ENCODE results near the gene LGALS8.
"Not testable (repeated sequence)": the region's sequence is repeated elsewhere in the genome, so short reads cannot be mapped to it uniquely, and the experiment has no call there.

The LGALS8 gene

DNA sequence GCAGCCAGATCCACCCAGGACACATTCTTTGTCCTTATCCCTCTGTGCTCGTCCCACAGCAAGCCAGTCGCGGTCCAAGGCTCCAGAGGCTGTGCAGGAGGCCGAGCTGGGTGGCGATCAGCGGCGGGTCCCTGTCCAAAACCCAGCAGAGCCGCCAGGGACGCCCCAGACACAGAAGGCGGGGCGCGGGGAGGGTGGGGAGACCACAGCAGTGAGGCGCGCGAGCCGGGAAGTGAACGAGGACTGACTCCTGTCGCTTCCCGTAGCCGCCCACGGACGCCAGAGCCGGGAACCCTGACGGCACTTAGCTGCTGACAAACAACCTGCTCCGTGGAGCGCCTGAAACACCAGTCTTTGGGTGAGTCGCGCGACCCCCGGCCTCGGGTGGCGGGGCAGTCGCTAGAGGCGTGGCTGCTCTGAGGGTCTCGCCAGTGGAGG lies at the start of gene LGALS8:
Gene LGALS8 (plus strand): TSS at position 279 of the 438 bp plus-strand sequence. CDS start 2,089 bp downstream, outside the sequence.
- Mint-ChIP-seq H3K9me3 (no peaks in the 10 kb centered on the region), H3K36me3 (ENCODE audit: low read depth) (peaks cover 34% of the 10 kb centered on the region), H3K27me3 (no peaks in the 10 kb centered on the region), H3K4me3 (peak within 1 kb of the TSS; percentile 93), H3K4me1 (ENCODE audit: low read depth) (peaks cover 32% of the 10 kb centered on the region), H3K27ac (peak within 1 kb of the TSS; percentile 99)
- peak; percentile 92 for DNase-seq

DNA sequence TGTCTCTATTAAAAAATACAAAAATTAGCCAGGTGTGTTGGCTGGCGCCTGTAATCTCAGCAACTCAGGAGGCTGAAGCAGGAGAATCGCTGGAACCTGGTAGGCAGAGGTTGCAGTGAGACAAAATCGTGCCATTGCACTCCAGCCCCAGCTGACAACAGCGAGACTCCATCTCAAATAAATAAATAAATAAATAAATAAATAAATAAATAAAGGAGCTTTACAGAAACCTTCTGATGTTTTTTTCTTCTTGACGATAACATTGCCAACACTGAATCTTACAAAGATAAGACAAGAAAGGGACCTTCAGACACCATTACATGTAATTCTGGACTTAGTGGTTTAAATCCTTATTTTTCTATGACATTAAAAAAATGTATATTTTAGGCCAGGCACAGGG lies 47.8 kb upstream of the LGALS8 start:
- H3K4me1 Mint-ChIP-seq (ENCODE audit: low read depth), result no peaks in the 10 kb centered on the region
- peaks cover 5% of the 10 kb centered on the region for H3K27me3 Mint-ChIP-seq
- no peak overlapping the region for H3K27ac Mint-ChIP-seq
- no peak overlapping the region for H3K4me3 Mint-ChIP-seq
- DNase-seq, result no peak
- H3K36me3 Mint-ChIP-seq (ENCODE audit: low read depth), result peaks cover under 1% of the 10 kb centered on the region
- no peaks in the 10 kb centered on the region for H3K9me3 Mint-ChIP-seq

DNA sequence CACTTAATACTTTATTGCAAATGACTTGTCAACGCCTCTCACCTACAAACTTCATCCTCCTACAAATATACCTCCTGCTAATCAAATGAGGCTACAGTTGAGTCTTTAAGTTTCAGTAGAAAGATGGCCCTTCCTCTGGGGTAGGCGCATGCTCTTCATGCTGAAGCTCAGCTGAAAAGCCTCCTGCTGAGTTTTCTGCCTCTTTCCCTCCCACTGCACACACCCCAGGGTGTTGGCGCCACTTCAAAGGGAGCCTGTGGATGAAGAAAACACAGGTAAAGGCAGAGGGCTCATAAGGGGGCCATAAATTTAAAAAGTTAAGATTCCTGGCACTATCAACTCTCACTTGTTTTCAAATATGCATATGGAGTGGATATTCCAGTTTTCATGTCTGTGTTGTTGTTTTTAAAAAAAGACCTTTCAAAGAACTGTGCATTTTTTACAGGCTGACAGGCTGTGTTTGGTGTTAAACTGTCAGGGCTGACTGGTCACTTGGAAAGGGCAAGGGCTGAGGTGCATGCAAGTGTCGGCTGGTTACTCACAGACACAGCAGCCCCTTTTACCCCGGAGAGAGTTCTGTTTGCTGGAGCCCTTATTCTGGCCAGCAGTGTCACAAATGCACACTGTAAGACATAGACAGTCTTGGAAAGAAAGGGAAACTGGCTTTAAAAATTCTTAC lies 42.9 kb upstream of the LGALS8 start:
- H3K27ac Mint-ChIP-seq, result no peak overlapping the region
- DNase-seq, result no peak
- no peaks in the 10 kb centered on the region for H3K27me3 Mint-ChIP-seq
- H3K4me1 Mint-ChIP-seq (ENCODE audit: low read depth), result peaks cover under 1% of the 10 kb centered on the region
- H3K9me3 Mint-ChIP-seq, result no peaks in the 10 kb centered on the region
- no peak overlapping the region for H3K4me3 Mint-ChIP-seq
- peaks cover 9% of the 10 kb centered on the region for H3K36me3 Mint-ChIP-seq (ENCODE audit: low read depth)

DNA sequence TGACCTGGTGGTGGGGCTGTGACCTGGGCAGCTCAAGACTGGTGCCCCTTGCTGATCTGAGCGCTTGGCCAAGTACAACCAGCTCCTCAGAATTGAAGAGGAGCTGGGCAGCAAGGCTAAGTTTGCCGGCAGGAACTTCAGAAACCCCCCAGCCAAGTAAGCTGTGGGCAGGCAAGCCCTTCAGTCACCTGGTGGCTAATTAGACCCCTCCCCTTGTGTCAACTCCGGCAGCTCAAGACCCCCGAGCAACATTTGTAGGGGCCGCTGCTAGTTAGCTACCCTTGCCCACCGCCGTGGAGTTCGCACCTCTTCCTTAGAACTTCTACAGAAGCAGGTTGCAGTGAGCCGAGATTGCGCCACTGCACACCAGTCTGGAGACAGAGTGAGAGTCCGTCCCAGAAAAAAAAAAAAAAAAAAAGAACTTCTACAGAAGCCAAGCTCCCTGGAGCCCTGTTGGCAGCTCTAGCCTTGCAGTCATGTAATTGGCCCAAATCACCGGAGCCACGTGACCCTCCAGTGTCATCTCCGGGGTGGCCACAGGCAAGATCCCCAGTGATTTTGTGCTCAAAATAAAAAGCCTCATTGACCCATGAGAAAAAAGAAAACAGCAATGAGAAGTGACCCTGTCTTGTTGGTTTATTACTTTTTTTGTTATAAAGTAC lies 39.3 kb upstream of the LGALS8 start:
- no peak overlapping the region for H3K4me3 Mint-ChIP-seq
- no peaks in the 10 kb centered on the region for H3K27me3 Mint-ChIP-seq
- H3K36me3 Mint-ChIP-seq (ENCODE audit: low read depth), result peaks cover 9% of the 10 kb centered on the region
- no peak for DNase-seq
- H3K9me3 Mint-ChIP-seq, result no peaks in the 10 kb centered on the region
- peaks cover 16% of the 10 kb centered on the region for H3K4me1 Mint-ChIP-seq (ENCODE audit: low read depth)
- no peak overlapping the region for H3K27ac Mint-ChIP-seq

DNA sequence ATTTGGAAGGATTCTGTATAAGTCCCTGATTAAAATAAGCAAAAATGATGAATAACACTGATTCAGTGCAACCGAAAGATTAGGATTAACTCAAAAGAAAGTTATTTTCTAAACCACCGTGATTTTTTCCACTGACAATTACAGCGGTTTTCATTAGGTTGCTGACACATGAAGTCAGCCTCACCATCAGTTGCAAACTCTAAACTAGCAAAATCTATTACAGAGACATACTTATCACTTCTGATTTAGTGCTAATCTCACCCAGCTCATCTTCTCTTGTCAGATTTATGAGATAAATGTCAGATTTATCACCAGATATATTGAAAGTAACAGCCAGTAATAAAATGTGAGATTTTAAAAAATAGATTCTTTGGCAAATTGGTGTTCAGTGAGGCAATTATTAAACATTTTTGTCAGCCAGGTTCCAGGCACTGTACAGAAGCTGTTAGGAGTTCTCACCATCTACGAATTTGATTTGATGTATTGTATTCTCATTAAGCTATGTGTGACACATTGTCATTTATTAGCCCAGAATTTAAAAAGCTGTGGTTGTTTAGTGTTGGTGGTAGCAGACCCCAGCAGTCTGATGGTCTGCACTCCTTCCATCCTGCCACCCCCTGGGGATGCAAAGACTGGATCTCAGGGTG lies 37.3 kb upstream of the LGALS8 start:
- Mint-ChIP-seq H3K4me1 (ENCODE audit: low read depth) (peaks cover 24% of the 10 kb centered on the region), H3K36me3 (ENCODE audit: low read depth) (peaks cover 9% of the 10 kb centered on the region), H3K4me3 (no peak overlapping the region), H3K27me3 (peaks cover 7% of the 10 kb centered on the region), H3K27ac (peak overlapping the region; percentile 3), H3K9me3 (no peaks in the 10 kb centered on the region)
- DNase-seq, result no peak

DNA sequence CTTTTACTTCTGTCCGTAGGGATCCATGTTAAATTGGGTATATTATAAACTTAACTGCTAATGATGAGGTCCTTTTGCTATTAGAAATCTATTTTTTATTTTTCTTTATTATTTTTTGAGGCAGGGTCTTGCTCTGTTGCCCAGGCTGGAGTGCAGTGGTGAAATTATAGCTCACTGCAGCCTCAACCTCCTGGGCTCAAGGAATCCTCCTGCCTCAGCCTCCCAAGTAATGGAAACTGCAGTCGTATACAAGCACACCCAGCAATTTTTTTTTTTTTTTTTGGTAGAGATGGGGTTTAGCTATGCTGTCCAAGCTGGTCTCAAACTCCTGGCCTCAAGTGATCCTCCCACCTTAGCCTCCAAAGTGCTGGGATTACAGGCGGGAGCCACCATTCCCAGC lies 34.6 kb upstream of the LGALS8 start:
- not testable (repeated sequence) for H3K4me3 Mint-ChIP-seq; H3K27ac Mint-ChIP-seq; DNase-seq; H3K9me3 Mint-ChIP-seq; H3K36me3 Mint-ChIP-seq (ENCODE audit: low read depth)
- H3K27me3 Mint-ChIP-seq, result peaks cover 12% of the 10 kb centered on the region
- peaks cover 28% of the 10 kb centered on the region for H3K4me1 Mint-ChIP-seq (ENCODE audit: low read depth)

DNA sequence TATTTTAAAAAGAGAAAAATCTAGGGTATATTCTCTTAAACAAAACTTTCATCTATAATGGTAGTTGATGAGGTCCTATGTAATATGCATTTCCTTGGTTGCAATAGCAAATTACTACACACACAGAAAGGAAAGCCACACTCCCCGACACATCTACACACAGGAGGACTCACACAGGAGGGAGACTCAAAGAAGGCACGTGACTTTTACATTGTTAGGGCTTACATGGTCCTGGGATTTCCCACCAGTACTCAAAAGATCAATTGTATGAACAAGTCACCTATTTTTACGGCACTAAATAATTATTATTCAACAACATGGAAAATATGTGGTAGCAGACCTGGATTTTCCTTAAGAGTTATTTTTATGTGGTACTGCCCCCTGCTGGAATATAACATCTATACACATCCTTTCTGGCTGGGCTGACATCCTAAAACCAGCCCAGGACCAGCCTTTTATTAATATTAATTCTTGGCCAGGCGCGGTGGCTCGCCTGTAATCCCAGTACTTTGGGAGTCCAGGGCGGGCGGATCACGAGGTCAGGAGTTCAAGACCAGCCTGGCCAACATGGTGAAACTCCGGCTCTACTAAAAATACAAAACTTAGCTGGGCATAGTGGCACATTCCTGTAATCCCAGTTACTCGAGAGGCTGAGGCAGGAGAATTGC lies 33.9 kb upstream of the LGALS8 start:
- no peak overlapping the region for H3K4me3 Mint-ChIP-seq
- no peak for DNase-seq

DNA sequence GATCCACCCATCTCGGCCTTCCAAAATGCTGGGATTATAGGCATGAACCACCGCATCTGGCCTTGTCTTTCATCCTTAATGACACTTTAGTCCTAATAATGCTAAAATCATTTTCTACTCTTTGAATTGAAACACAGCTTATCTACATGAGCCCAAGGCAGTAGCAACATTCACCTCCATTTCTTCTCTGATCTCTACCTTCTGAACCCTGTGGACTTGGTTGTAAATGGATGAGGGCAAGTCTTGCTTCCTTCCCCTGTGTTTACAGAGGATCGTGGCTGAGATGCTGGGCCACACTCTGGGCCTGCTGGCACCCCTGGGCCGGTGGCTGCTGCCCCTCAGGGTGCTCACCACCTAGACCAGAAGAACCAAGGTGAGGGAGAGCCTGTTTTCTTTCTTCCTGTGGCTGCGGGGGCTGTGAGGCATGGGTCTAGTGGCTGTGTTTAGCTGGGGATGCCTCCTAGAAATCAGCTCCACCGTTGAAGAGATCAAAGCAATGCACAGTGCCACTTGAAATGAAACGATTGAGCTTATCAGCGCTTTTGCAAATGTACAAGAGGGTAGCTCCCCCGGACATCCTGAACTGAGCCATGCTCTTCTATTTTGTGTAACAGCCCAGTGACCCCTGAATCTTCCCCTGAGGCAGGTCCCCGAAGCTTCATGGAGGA lies 32.2 kb upstream of the LGALS8 start:
- Mint-ChIP-seq H3K9me3 (no peaks in the 10 kb centered on the region), H3K27me3 (peaks cover 12% of the 10 kb centered on the region), H3K4me3 (no peak overlapping the region), H3K4me1 (ENCODE audit: low read depth) (peaks cover 24% of the 10 kb centered on the region), H3K36me3 (ENCODE audit: low read depth) (no peaks in the 10 kb centered on the region), H3K27ac (no peak overlapping the region)
- DNase-seq, result no peak

More for the DNA sequence above, 33.9 kb upstream of the LGALS8 start:
- Mint-ChIP-seq H3K9me3 (no peaks in the 10 kb centered on the region), H3K27ac (no peak overlapping the region), H3K27me3 (peaks cover 12% of the 10 kb centered on the region), H3K36me3 (ENCODE audit: low read depth) (no peaks in the 10 kb centered on the region), H3K4me1 (ENCODE audit: low read depth) (peaks cover 28% of the 10 kb centered on the region)

DNA sequence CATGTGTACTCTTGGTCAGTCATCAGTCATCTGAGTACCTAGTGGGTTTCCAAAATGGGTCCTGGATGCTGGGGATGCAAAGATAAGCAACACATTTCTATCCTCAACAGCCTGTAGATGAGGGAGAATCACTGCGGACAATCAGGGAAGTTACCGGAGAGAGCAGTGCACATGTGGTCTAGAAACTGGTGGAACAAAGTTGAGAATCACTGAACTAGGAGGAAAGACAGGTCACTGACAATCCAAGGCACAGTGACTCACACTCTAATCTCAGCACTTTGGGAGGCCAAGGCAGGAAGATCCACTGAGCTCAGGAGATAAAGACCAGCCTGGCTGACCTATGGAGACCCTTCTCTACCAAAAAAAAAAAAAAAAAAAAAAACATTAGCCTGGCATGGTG lies 31.4 kb upstream of the LGALS8 start:
- no peak overlapping the region for H3K4me3 Mint-ChIP-seq
- H3K36me3 Mint-ChIP-seq (ENCODE audit: low read depth), result no peaks in the 10 kb centered on the region
- H3K27me3 Mint-ChIP-seq, result peaks cover 12% of the 10 kb centered on the region
- no peak for DNase-seq
- H3K4me1 Mint-ChIP-seq (ENCODE audit: low read depth), result peaks cover 18% of the 10 kb centered on the region
- H3K9me3 Mint-ChIP-seq, result no peaks in the 10 kb centered on the region
- H3K27ac Mint-ChIP-seq, result no peak overlapping the region

DNA sequence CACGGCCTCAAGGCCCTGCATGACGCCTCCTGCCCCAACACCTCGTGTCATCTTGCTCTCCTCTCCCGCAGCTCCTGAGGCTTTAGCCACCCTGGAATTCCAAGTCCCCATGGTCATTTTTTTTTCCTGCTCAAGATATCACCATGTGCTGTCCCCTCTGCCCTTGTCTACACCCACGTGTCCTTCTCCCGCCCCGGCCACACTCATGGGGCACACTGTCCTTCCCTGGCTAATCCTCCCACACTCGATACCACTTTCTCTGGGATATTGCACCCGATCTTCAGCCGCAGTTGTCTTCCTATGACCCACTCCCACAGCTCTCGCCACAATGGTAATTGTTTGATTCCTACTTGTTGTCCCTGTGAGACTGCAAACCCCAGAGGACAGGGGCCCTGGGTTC lies 29.7 kb upstream of the LGALS8 start:
- Mint-ChIP-seq H3K27ac (no peak overlapping the region), H3K36me3 (ENCODE audit: low read depth) (no peaks in the 10 kb centered on the region), H3K4me1 (ENCODE audit: low read depth) (peaks cover 15% of the 10 kb centered on the region), H3K27me3 (peaks cover 12% of the 10 kb centered on the region), H3K9me3 (no peaks in the 10 kb centered on the region), H3K4me3 (no peak overlapping the region)
- DNase-seq, result no peak

DNA sequence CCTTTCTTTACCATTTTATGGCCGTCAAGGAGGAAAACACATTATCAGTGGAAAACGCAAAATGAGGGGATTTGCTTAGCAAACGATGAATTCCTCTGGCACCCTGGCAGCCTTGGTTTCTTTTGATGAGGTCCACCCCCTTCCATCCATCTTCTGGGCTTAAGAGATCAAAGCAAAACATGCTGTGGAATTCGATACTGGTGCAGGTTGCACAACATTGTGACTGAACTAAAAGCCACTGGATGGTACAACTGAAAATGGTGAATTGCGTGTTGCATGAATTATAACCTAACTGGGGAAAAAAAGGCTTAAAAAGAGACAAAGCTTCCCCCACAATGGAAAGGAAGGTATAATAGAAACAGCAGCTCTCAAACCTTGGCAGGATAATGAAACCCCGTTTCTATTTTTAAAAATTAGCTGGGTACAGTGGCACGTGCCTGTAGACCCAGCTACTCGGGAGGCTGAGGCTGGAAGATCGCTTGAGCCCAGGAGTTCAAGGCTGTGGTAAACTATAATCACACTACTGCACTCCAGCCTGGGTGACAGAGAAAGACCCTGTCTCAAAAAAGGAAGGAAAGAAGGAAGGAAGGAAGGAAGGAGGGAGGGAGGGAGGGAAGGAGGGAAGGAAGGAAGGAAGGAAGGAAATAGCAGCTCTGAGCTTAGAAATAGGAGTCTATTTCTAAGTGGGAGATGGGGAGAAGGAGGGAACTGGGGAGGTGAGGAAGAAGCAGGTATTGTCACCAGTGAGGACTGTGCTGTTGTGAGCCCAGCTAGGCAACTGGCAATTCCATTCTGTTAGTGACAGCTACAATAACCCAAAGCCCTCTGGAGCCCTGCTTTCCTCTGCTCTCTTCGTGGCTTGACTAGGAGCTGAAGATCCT lies 29.0 kb upstream of the LGALS8 start:
- Mint-ChIP-seq H3K9me3 (no peaks in the 10 kb centered on the region), H3K27ac (no peak overlapping the region), H3K4me3 (no peak overlapping the region), H3K27me3 (peaks cover 10% of the 10 kb centered on the region), H3K4me1 (ENCODE audit: low read depth) (peaks cover 12% of the 10 kb centered on the region), H3K36me3 (ENCODE audit: low read depth) (no peaks in the 10 kb centered on the region)
- no peak for DNase-seq

DNA sequence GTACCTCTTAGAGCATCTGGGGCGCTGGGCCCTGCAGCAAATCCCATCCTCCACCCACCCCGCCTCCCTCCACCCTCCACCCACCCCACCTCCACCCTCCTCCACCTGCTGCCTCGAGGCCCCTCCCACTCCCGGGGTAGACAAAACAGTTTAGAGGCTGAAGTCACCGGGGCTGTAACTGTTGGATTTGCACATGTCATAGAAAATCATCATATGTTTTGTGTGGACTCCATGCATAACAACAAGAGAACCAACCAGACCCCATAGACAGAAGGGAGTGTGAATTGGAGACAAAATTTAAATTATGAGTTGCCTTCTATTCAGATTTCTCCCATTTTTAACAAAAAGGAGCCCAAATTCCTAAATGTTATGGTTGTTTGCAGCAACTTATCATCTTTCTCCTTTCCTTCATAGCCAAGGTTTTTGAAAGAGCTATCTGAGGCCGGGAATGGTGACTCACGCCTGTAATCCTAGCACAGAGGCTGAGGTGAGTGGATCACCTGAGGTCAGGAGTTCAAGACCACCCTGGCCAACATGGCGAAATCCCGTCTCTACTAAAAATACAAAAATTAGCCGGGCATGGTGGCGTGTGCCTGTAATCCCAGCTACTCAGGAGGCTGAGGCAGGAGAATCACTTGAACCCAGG lies 28.2 kb upstream of the LGALS8 start:
- Mint-ChIP-seq H3K4me3 (no peak overlapping the region), H3K36me3 (ENCODE audit: low read depth) (no peaks in the 10 kb centered on the region), H3K4me1 (ENCODE audit: low read depth) (peaks cover 12% of the 10 kb centered on the region), H3K27me3 (peaks cover 8% of the 10 kb centered on the region), H3K9me3 (no peaks in the 10 kb centered on the region), H3K27ac (no peak overlapping the region)
- DNase-seq, result no peak

DNA sequence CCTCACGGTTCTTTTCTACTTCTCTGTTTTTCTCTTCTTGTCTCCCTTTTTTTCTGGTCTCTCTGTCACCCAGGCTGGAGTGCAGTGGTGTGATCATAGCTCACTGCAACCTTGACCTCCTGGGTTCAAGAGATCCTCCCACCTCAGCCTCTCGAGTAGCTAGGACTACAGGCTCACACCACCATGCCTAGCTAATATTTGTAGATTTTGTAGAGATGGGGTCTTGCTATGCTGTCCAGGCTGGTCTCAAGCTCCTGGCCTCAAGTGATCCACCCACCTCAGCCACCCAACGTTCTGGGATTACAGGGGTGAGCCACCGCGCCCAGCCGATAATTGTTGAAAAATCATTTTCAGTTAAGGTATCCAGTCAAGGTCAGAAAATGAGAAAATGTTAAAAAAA lies 25.9 kb upstream of the LGALS8 start:
- H3K27me3 Mint-ChIP-seq, result no peaks in the 10 kb centered on the region
- no peak overlapping the region for H3K27ac Mint-ChIP-seq
- H3K4me1 Mint-ChIP-seq (ENCODE audit: low read depth), result peaks cover 11% of the 10 kb centered on the region
- H3K36me3 Mint-ChIP-seq (ENCODE audit: low read depth), result no peaks in the 10 kb centered on the region
- no peaks in the 10 kb centered on the region for H3K9me3 Mint-ChIP-seq
- no peak overlapping the region for H3K4me3 Mint-ChIP-seq
- no peak for DNase-seq

Data from activated T-cell treated with anti-CD3 and anti-CD28 coated beads, Interleukin-2, amount 50 U/mL, for 24 hours (primary cell).